Pancreas (tissue), 10 donors: ENCODE results near the gene RBMS3. TPM values are rescaled to one million over a fixed set of nuclear protein-coding genes. Genes with fewer than 3 reads are reported as not detected.

Source experiments
- ATAC-seq, 4 donors: fragments of 200-7000 bp; cut with Tn5 transposase; one replicate each; pipeline versions ENCODE4 v1.8.0 to v1.9.1; 2020; ENCODE audit warnings: mild to moderate bottlenecking in 4 of 4, moderate library complexity in 4 of 4
- DNase-seq, 6 donors: peaks; one replicate each; pipeline ENCODE4 v3.0.0-alpha.2; 2020
- FAIRE-seq: peaks from 2 replicates; lab custom pipeline; 2012; peaks lifted over from hg19 to GRCh38; lab: Jason Lieb, UNC
- H3K27ac ChIP-seq, 4 donors: fragments of 200-600 bp; sonication (generic); 1 replicate in 3 of 4; 2 replicates in 1 of 4; pipeline versions ENCODE4 v1.5.0 to v1.8.0; 2020
- H3K27me3 ChIP-seq, 4 donors: fragments of 200-600 bp; one replicate each; pipeline ENCODE4 v1.8.0; 2021
- H3K36me3 ChIP-seq, 3 donors: fragments of 200-600 bp; sonication (generic) in 1 of 3; one replicate each; pipeline versions ENCODE4 v1.5.0 to v1.8.0; 2020 to 2021
- H3K4me1 ChIP-seq, 3 donors: fragments of 200-600 bp; one replicate each; pipeline ENCODE4 v1.8.0; 2021
- H3K4me3 ChIP-seq, 4 donors: fragments of 200-600 bp; sonication (generic) in 2 of 4; one replicate each; pipeline versions ENCODE4 v1.5.0 to v1.8.0; 2020 to 2021
- H3K9me3 ChIP-seq, 4 donors: fragments of 200-600 bp; one replicate each; pipeline ENCODE4 v1.8.0; 2021
- CTCF ChIP-seq, 4 donors: fragments of 200-600 bp; sonication (generic) in 3 of 4; IDR thresholded peaks; one replicate each; pipeline versions ENCODE4 v1.5.0 to v1.8.0; 2021; ENCODE audit warnings: antibody characterized with exemption in 4 of 4
- whole genome bisulfite sequencing, 2 donors: extraction: QIAGEN DNeasy Blood & Tissue Kit; methylation state at CpG; one replicate each; pipeline ENCODE4 v1.1.7; 2013; 5-methylcytosine and 5-hydroxymethylcytosine counted together
- intact Hi-C, 3 donors: fragments of 100-400 bp; cut with DNase I; formaldehyde crosslinking; loops; one replicate each; pipeline versions ENCODE4 v1.11.1 to v1.14.2; 2022
- polyA plus RNA-seq, 2 donors: library from polyadenylated mRNA; stranded (reverse); fragments of 200-250 nt; gene quantifications; one replicate each; pipeline ENCODE4 v1.2.3, GENCODE V29; 2013
- total RNA-seq, 6 donors: library from RNA; stranded (reverse); fragmentation: NEBNext Ultra II Directional in 4 of 6; extraction: Animal tissue kit (Norgen Biotek cat#: 25700) in 4 of 6; gene quantifications; one replicate each; pipeline versions ENCODE4 v1.2.1 to v1.2.4, GENCODE V29; 2021 to 2023
- donor health status: healthy with polysubstance abuse.
- donor health status: DM: no; HTN: no; CAD: no; lungs with moderate emphysema.
- donor health status: DM: no; HTN: no; CAD: no.
- donor health status: control.
- donor health status: control.
- donor health status: Bipolar disorder and iron deficiency.
- donor health status: DM: yes; HTN: yes; CAD: no.
- donor health status: DM: no; HTN: no; CAD: no.
- donor health status: DM: no; HTN: no; CAD: no.
- donor health status: DM: yes; HTN: yes; CAD: no.

Gene RBMS3
- total and polyA plus RNA-seq, 8 donors: 4.0 to 10.0 (median 6.6) TPM

DNA sequence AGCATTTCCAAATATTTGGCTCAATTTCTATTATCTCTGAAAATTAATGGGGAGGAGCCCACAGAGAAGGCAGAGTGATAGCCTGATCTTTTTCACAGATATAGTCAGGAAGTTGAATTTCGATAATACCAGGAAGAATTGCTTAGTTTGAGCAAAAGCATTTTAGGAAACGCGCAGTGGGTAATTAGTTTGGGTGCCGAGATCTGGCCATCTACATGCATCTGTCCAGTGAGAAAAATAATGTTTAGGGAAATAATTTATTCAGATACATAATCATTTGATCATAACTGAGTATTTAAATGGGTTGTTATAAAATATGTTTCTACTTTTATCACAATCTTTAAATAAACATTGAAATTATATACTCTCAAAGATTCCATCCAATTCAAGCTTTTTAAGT lies 653.9 kb downstream of the RBMS3 start:
- WGBS, 2 donors: 75 to 76% methylated on average over 4 of the region's 4 CpGs
- no peak for FAIRE-seq
- H3K27me3 ChIP-seq: no peaks in the 10 kb centered on the region

DNA sequence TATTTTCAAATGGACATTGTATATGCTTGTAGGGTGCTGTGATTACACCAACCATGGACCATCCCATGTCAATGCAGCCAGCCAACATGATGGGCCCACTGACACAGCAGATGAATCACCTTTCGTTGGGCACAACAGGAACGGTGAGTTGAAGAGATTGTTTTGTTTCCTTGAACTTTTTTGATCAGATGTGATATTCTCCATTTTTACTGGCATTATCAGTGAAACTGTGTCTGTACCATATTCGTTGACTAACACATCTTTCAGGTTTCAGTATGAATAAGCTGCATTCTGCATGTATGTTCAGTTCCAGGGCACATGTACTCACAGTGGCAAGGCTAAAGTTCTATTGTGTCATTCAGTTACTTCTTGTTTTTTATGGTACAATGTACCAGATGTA lies 655.2 kb downstream of the RBMS3 start:
- TF ChIP-seq CTCF (IDR thresholded peaks at IDR 0.05): no peak
- DNase-seq (no peak), FAIRE-seq (no peak), ATAC-seq (no peak)
- H3K9me3 ChIP-seq: no peaks in the 10 kb centered on the region
- no peaks in the 10 kb centered on the region for H3K36me3 ChIP-seq
- intact Hi-C loops: no loop called here
- WGBS, 2 donors: 65 to 76% methylated on average over 3 of the region's 3 CpGs
- H3K4me1 ChIP-seq: peaks cover 0 to 6% (median 4%) of the 10 kb centered on the region in 3 donors
- no peaks in the 10 kb centered on the region for H3K27me3 ChIP-seq
- H3K27ac ChIP-seq: no peak overlapping the region
- no peak overlapping the region for H3K4me3 ChIP-seq

More for the DNA sequence above, 653.9 kb downstream of the RBMS3 start:
- ATAC-seq (no peak), DNase-seq (no peak)
- TF ChIP-seq CTCF (IDR thresholded peaks at IDR 0.05): no peak
- intact Hi-C loops: no loop called here
- Histone ChIP-seq H3K4me3 (no peak overlapping the region), H3K27ac (no peak overlapping the region), H3K4me1 (no peaks in the 10 kb centered on the region), H3K36me3 (no peaks in the 10 kb centered on the region), H3K9me3 (no peaks in the 10 kb centered on the region)

DNA sequence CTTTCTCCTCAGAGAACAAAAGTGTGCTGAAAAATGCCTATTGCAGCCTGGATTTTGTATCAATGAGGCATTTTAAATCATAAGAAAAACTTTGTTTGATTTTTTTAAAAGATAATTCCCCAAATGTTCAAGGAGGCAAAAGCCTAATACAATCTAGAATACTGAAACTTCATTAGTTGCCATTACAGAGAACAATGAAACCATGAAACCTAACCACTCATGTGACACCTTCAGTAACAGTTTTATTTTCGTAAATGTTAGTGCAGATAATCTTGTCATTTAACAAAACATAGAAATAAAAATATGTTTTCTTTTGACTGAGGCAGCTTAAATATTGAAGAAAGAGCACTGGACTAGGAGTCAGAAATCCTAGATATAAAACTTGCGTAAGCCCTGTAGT lies 655.9 kb downstream of the RBMS3 start:
- intact Hi-C loops: no loop called here
- no peak for DNase-seq
- TF ChIP-seq CTCF (IDR thresholded peaks at IDR 0.05): no peak

GRCh38 chr3:29937185-29937584 lies 656.3 kb downstream of the RBMS3 start:
- H3K4me1 ChIP-seq: peaks cover 0 to 11% (median 4%) of the 10 kb centered on the region in 3 donors
- H3K4me3 ChIP-seq: no peak overlapping the region
- TF ChIP-seq CTCF (IDR thresholded peaks at IDR 0.05): no peak
- intact Hi-C loops: no loop called here
- no peaks in the 10 kb centered on the region for H3K36me3 ChIP-seq
- no peaks in the 10 kb centered on the region for H3K9me3 ChIP-seq
- no peak for DNase-seq
- no peak for FAIRE-seq
- H3K27me3 ChIP-seq: no peaks in the 10 kb centered on the region
- ATAC-seq: no peak
- H3K27ac ChIP-seq: no peak overlapping the region

More for the DNA sequence above, 655.9 kb downstream of the RBMS3 start:
- Histone ChIP-seq H3K36me3 (no peaks in the 10 kb centered on the region), H3K9me3 (no peaks in the 10 kb centered on the region), H3K27ac (no peak overlapping the region), H3K4me1 (peaks cover 0 to 11% (median 4%) of the 10 kb centered on the region in 3 donors), H3K4me3 (no peak overlapping the region), H3K27me3 (no peaks in the 10 kb centered on the region)
- no peak for ATAC-seq
- 88 to 93% methylated on average over 2 of the region's 2 CpGs for WGBS, 2 donors
- FAIRE-seq: no peak

GRCh38 chr3:29940759-29941323 lies 660.0 kb downstream of the RBMS3 start:
- Histone ChIP-seq H3K9me3 (no peaks in the 10 kb centered on the region), H3K27me3 (no peaks in the 10 kb centered on the region), H3K36me3 (no peaks in the 10 kb centered on the region), H3K27ac (peak overlapping the region in 1 of 4 donors; percentile 3), H3K4me1 (peaks cover 0 to 11% (median 4%) of the 10 kb centered on the region in 3 donors), H3K4me3 (no peak overlapping the region)
- WGBS, 2 donors: 5 to 23% methylated on average over 1 of the region's 1 CpG
- ATAC-seq: peak in 2 of 4 donors; percentile 28 to 56
- intact Hi-C loops: no loop called here
- DNase-seq: no peak
- TF ChIP-seq CTCF (IDR thresholded peaks at IDR 0.05): no peak
- no peak for FAIRE-seq
